ENCODE measurements around the gene NPAS3.

GRCh38 chr14:33357225-33358010 is 418.7 kb downstream of the NPAS3 start:
- TF ChIP-seq GATA2 (IDR thresholded peaks at IDR 0.05; ENCODE audit: insufficient read depth, insufficient read length, low read depth, low read length) = no peak
- no peak for TF ChIP-seq MAX (IDR thresholded peaks at IDR 0.05; ENCODE audit: insufficient read depth, insufficient read length)
- TF ChIP-seq CTCF (IDR thresholded peaks at IDR 0.05; ENCODE audit: extremely low read depth in 1 of 2, insufficient read depth in 1 of 2, low read depth in 1 of 2, low read length in 2 of 2) = no peak
- TF ChIP-seq EZH2 (IDR thresholded peaks at IDR 0.05; ENCODE audit: borderline replicate concordance, low read depth, low read length, severe bottlenecking) = no peak
- no peak for TF ChIP-seq POLR2AphosphoS5 (IDR thresholded peaks at IDR 0.05; ENCODE audit: insufficient read depth, low read depth, low read length)
- TF ChIP-seq MYC (IDR thresholded peaks at IDR 0.05; ENCODE audit: low read depth, low read length) = no peak
- TF ChIP-seq POLR2A (IDR thresholded peaks at IDR 0.05; ENCODE audit: low read depth, low read length) = no peak
- no peak for TF ChIP-seq JUN (IDR thresholded peaks at IDR 0.05; ENCODE audit: borderline replicate concordance, insufficient read depth, insufficient read length, low read depth)
- TF ChIP-seq FOS (IDR thresholded peaks at IDR 0.05; ENCODE audit: borderline replicate concordance, insufficient read depth, low read length) = no peak

All from endothelial cell of umbilical vein (primary cell).